OCI-LY1 (cell line): ENCODE data around the gene GBA2.
A peak's percentile ranks its signal among the peaks of the same experiment; 100 is the strongest.

Experiments
- H2AFZ ChIP-seq: fragments of 200-600 bp; sonication (generic), shearing (Covaris generic); 2 replicates; pipeline ENCODE4 v1.6.0; 2014; ENCODE audit warnings: antibody characterized with exemption, mild to moderate bottlenecking, low read length
- H3F3A ChIP-seq: fragments of 200-600 bp; sonication (generic), shearing (Covaris generic); 2 replicates; pipeline ENCODE4 v1.6.0; 2014; ENCODE audit warnings: mild to moderate bottlenecking, antibody characterized with exemption, low read length, moderate library complexity; ENCODE audit not compliant: insufficient read depth
- H3K27ac ChIP-seq: fragments of 200-600 bp; sonication (generic); 2 replicates; pipeline ENCODE4 v1.5.1; 2014; ENCODE audit warnings: low read length, mixed run types, mild to moderate bottlenecking, low read depth; ENCODE audit not compliant: poor library complexity, severe bottlenecking
- H3K27me3 ChIP-seq: fragments of 200-600 bp; sonication (generic); 2 replicates; pipeline ENCODE4 v1.6.0; 2014; ENCODE audit warnings: antibody characterized with exemption, mild to moderate bottlenecking, low read length, moderate library complexity; ENCODE audit not compliant: insufficient read depth
- H3K36me3 ChIP-seq: fragments of 200-600 bp; sonication (generic); 2 replicates; pipeline ENCODE4 v1.6.1; 2014; ENCODE audit warnings: mild to moderate bottlenecking, antibody characterized with exemption, low read length, moderate library complexity, mixed read lengths; ENCODE audit not compliant: insufficient read depth
- H3K4me1 ChIP-seq: fragments of 200-600 bp; sonication (generic); 2 replicates; pipeline ENCODE4 v1.5.1; 2014; ENCODE audit warnings: mild to moderate bottlenecking, low read length, moderate library complexity; ENCODE audit not compliant: insufficient read depth, severe bottlenecking
- H3K4me2 ChIP-seq: fragments of 200-600 bp; sonication (generic), shearing (Covaris generic); 2 replicates; pipeline ENCODE4 v1.6.1; 2014; ENCODE audit warnings: low read length
- H3K4me3 ChIP-seq: fragments of 200-600 bp; sonication (generic); 2 replicates; pipeline ENCODE4 v1.5.1; 2014; ENCODE audit warnings: low read length, low read depth, mild to moderate bottlenecking, mixed read lengths; ENCODE audit not compliant: poor library complexity, severe bottlenecking
- H3K79me2 ChIP-seq: fragments of 200-600 bp; shearing (Covaris generic); 2 replicates; pipeline ENCODE4 v1.6.1; 2016; ENCODE audit warnings: mixed run types, low read length, mixed read lengths; ENCODE audit not compliant: insufficient read depth
- H3K9ac ChIP-seq: fragments of 200-600 bp; sonication (generic), shearing (Covaris generic); 2 replicates; pipeline ENCODE4 v1.6.1; 2014; ENCODE audit warnings: mild to moderate bottlenecking, low read length, mixed read lengths
- H3K9me2 ChIP-seq: fragments of 200-600 bp; sonication (generic), shearing (Covaris generic); 2 replicates; pipeline ENCODE4 v1.6.1; 2014; ENCODE audit warnings: low read depth, mild to moderate bottlenecking, low read length, mixed read lengths
- H3K9me3 ChIP-seq: fragments of 200-600 bp; shearing (Covaris generic); 2 replicates; pipeline ENCODE4 v1.6.1; 2014; ENCODE audit warnings: low read length, mixed read lengths
- H4K20me1 ChIP-seq: fragments of 200-600 bp; sonication (generic), shearing (Covaris generic); 2 replicates; pipeline ENCODE4 v1.6.0; 2016; ENCODE audit warnings: mild to moderate bottlenecking, low read length; ENCODE audit not compliant: insufficient read depth
- EZH2 ChIP-seq: fragments of 200-600 bp; sonication (generic), shearing (Covaris generic); IDR thresholded peaks from 2 replicates; pipeline ENCODE4 v1.8.0; 2017; ENCODE audit warnings: borderline replicate concordance, mixed run types, mild to moderate bottlenecking, antibody characterized with exemption, low read length, moderate library complexity, mixed read lengths
- TF ChIP-seq, protein P1 (sequence below): fragments of 200-600 bp; sonication (generic), shearing (Covaris generic); IDR thresholded peaks from 2 replicates; pipeline ENCODE4 v1.5.1; 2017; ENCODE audit warnings: mild to moderate bottlenecking, antibody characterized with exemption, low read length, moderate library complexity, mixed read lengths

Gene GBA2

DNA sequence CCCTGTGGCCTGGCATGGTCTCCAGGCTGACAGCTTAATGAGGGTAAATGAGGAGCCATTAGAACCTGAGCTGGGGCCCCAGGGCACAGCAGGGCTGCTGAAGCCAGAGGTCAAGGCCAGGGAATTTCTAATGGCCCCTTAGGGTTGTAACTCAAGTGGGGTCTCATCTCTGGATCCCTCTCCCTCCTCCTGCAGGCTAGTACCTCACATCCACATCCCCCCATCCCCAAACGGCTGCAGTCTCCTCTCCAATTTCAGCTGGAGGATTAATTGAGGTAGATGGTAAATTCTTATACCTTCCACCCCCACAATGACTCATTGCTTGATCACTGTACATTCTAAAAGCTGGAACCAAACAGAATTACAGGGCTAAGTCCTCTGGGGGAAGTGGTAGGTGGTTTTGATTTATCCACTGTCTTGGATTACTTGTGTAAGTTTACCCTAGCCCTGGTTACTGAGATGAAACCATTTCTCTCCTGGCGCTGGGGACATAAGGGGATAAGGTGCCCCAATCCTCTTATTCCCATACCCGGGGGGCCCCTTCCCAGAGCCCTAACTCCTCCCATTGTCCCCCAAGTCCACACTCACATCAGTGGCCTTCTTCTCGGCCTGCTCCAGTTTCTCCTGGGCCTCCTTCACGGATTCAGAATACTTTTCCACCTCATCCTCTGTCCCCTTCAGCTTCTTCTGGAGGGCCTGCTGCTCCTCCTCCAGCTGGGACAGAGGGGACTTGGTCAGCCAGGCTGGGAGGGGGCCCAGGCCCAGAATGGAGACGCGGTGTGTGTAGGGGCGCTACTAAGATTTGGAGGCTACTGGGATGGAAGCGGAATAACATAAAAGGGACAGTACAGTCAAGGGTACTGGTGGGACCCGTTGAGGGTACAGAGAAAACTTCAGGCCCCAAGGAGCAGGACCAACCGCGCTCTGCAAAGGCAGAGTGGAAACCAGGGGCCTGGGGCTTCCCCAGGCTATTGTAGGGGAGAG lies 60.2 kb downstream of the GBA2 start:
- H3K4me2 ChIP-seq = peak overlapping the region; percentile 81
- peak overlapping the region; percentile 5; the same call in 1 of the 2 replicates for H3K9ac ChIP-seq
- no peaks in the 10 kb centered on the region for H3K79me2 ChIP-seq
- H3K27ac ChIP-seq = no peak overlapping the region
- no peaks in the 10 kb centered on the region; the same call in 1 of the 2 replicates for H3K27me3 ChIP-seq
- no peaks in the 10 kb centered on the region for H3K9me3 ChIP-seq
- H3K4me3 ChIP-seq = peak overlapping the region; percentile 66
- no peaks in the 10 kb centered on the region for H3K36me3 ChIP-seq
- TF ChIP-seq EZH2 = no peak
- TF ChIP-seq, protein P1, sequence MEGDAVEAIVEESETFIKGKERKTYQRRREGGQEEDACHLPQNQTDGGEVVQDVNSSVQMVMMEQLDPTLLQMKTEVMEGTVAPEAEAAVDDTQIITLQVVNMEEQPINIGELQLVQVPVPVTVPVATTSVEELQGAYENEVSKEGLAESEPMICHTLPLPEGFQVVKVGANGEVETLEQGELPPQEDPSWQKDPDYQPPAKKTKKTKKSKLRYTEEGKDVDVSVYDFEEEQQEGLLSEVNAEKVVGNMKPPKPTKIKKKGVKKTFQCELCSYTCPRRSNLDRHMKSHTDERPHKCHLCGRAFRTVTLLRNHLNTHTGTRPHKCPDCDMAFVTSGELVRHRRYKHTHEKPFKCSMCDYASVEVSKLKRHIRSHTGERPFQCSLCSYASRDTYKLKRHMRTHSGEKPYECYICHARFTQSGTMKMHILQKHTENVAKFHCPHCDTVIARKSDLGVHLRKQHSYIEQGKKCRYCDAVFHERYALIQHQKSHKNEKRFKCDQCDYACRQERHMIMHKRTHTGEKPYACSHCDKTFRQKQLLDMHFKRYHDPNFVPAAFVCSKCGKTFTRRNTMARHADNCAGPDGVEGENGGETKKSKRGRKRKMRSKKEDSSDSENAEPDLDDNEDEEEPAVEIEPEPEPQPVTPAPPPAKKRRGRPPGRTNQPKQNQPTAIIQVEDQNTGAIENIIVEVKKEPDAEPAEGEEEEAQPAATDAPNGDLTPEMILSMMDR = no peak
- no peak overlapping the region for H2AFZ ChIP-seq
- H3K9me2 ChIP-seq = no peaks in the 10 kb centered on the region
- H3K4me1 ChIP-seq = peaks cover 37% of the 10 kb centered on the region
- H4K20me1 ChIP-seq = no peaks in the 10 kb centered on the region
- 0 out of 2 replicates have a peak, but pooled peaks cover 3% of the 10 kb centered on the region for H3F3A ChIP-seq

DNA sequence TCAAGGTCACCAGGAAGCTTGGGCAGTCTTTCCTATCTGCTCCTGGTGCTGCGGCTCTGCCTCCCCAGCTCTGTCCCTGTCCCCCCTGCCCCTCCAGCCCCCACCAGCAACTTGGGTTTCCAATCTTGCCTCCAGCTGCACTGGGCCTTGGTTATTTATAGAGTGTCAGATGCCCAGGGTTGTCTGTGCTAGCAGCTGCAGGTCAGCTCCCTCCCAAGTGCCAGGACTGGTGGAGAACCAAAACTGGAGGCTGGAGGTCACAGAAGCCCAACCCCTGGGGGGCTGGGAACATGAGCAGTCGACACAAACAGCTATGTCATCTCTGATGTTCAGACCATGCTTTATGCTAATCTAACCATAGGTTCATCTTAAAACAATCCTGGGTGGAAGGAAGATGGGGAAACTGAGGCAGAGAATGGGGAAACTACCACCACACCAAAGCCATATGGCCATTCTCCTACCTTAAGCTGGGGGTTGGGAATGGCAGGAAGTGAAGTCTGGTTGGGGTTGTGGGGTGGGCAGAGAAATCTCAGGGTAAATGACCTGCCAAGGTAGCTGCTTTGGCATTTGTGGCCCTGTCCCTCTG lies 61.0 kb downstream of the GBA2 start:
- Histone ChIP-seq H4K20me1 (no peaks in the 10 kb centered on the region), H3K36me3 (no peaks in the 10 kb centered on the region), H3K9me3 (no peaks in the 10 kb centered on the region), H3K27me3 (no peaks in the 10 kb centered on the region; the same call in 1 of the 2 replicates), H3K9ac (no peak overlapping the region), H3K4me2 (no peak overlapping the region), H3K27ac (no peak overlapping the region), H3K4me1 (peaks cover 37% of the 10 kb centered on the region), H3K79me2 (no peaks in the 10 kb centered on the region), H3K4me3 (no peak overlapping the region), H3F3A (0 out of 2 replicates have a peak, but pooled peaks cover 3% of the 10 kb centered on the region), H3K9me2 (no peaks in the 10 kb centered on the region), H2AFZ (no peak overlapping the region)
- no peak for TF ChIP-seq EZH2
- TF ChIP-seq, protein P1 = no peak

DNA sequence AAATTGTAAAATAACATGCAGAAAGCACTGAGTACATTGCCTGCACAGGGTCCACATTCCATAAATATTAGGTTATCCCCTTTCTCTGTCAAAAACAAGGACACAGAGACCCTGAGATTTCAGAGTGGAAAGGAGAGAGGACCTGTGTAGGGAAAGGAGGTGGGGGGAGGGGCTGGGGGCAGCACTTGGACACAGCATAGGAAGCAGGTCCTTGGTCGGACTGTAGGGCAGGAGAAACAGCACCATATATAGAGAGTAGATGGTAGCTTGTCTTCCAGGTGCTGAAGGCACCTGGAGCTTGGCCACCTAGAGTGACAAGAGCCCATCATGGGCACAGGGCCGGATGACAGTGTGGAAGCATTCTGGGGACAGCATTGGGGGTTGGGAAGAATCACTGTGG lies 61.7 kb downstream of the GBA2 start:
- Histone ChIP-seq H3K79me2 (no peaks in the 10 kb centered on the region), H3K27me3 (no peaks in the 10 kb centered on the region; the same call in 1 of the 2 replicates), H2AFZ (no peak overlapping the region), H3K9me2 (no peaks in the 10 kb centered on the region), H3K9ac (no peak overlapping the region), H3K36me3 (no peaks in the 10 kb centered on the region), H3K4me3 (no peak overlapping the region), H3K27ac (no peak overlapping the region), H4K20me1 (no peaks in the 10 kb centered on the region), H3K4me2 (no peak overlapping the region; the same call in 1 of the 2 replicates), H3K4me1 (peaks cover 37% of the 10 kb centered on the region), H3F3A (0 out of 2 replicates have a peak, but pooled peaks cover under 1% of the 10 kb centered on the region), H3K9me3 (no peaks in the 10 kb centered on the region)
- TF ChIP-seq, protein P1 = no peak
- no peak for TF ChIP-seq EZH2
